ENCODE measurements around the gene ACTR10. TPM values are rescaled to one million over a fixed set of nuclear protein-coding genes. Genes with fewer than 3 reads are reported as not detected.
"Not testable (repeated sequence)": the region's sequence is repeated elsewhere in the genome, so short reads cannot be mapped to it uniquely, and the experiment has no call there.

The ACTR10 gene
- total RNA-seq, 6 experiments from 2014 or later: 79.0 to 89.0 (median 85.5) TPM

- H3K36me3 Mint-ChIP-seq (ENCODE audit: low read depth): peaks cover 17% of the 10 kb centered on the region
- peak overlapping the region; percentile 96 for H3K4me3 Mint-ChIP-seq
- DNase-seq: no peak
- H3K4me1 Mint-ChIP-seq (ENCODE audit: low read depth): peaks cover 46% of the 10 kb centered on the region
- peaks cover 2% of the 10 kb centered on the region for H3K27me3 Mint-ChIP-seq (ENCODE audit: insufficient read depth)
- H3K9me3 Mint-ChIP-seq: no peaks in the 10 kb centered on the region
- H3K27ac Mint-ChIP-seq: peak overlapping the region; percentile 99
- no peak for TF ChIP-seq CTCF (IDR thresholded peaks at IDR 0.05)
Measured at GRCh38 chr14:58243790-58244555, 44.0 kb downstream of the ACTR10 start.

GRCh38 chr14:58244556-58245387 lies 44.8 kb downstream of the ACTR10 start, which contains the start of gene PSMA3:
Gene PSMA3 (plus strand): TSS chr14:58244843. CDS start chr14:58244921, 78 bp downstream.
- peaks cover 17% of the 10 kb centered on the region for H3K36me3 Mint-ChIP-seq (ENCODE audit: low read depth)
- peak within 1 kb of the TSS; percentile 99 for H3K27ac Mint-ChIP-seq
- peak; percentile 98 for DNase-seq
- H3K9me3 Mint-ChIP-seq: no peaks in the 10 kb centered on the region
- peaks cover 46% of the 10 kb centered on the region for H3K4me1 Mint-ChIP-seq (ENCODE audit: low read depth)
- H3K27me3 Mint-ChIP-seq (ENCODE audit: insufficient read depth): peaks cover 1% of the 10 kb centered on the region
- H3K4me3 Mint-ChIP-seq: peak within 1 kb of the TSS; percentile 96
- peak; percentile 13; the same call in 1 of the 2 replicates for TF ChIP-seq CTCF (IDR thresholded peaks at IDR 0.05)

GRCh38 chr14:58245562-58245961 lies 45.6 kb downstream of the ACTR10 start:
- Mint-ChIP-seq H3K27ac (peak overlapping the region; percentile 99), H3K36me3 (ENCODE audit: low read depth) (peaks cover 21% of the 10 kb centered on the region), H3K4me1 (ENCODE audit: low read depth) (peaks cover 47% of the 10 kb centered on the region), H3K4me3 (peak overlapping the region; percentile 96), H3K27me3 (ENCODE audit: insufficient read depth) (no peaks in the 10 kb centered on the region), H3K9me3 (no peaks in the 10 kb centered on the region)
- DNase-seq: no peak
- TF ChIP-seq CTCF (IDR thresholded peaks at IDR 0.05): no peak

GRCh38 chr14:58249611-58250010 lies 49.7 kb downstream of the ACTR10 start:
- Mint-ChIP-seq H3K9me3 (no peaks in the 10 kb centered on the region), H3K27me3 (ENCODE audit: insufficient read depth) (no peaks in the 10 kb centered on the region), H3K4me1 (ENCODE audit: low read depth) (peaks cover 41% of the 10 kb centered on the region), H3K27ac (no peak overlapping the region), H3K36me3 (ENCODE audit: low read depth) (peaks cover 41% of the 10 kb centered on the region), H3K4me3 (no peak overlapping the region)
- TF ChIP-seq CTCF (IDR thresholded peaks at IDR 0.05): no peak
- DNase-seq: no peak

GRCh38 chr14:58258156-58258555 lies 58.2 kb downstream of the ACTR10 start:
- H3K4me1 Mint-ChIP-seq (ENCODE audit: low read depth): no peaks in the 10 kb centered on the region
- DNase-seq: no peak
- no peak overlapping the region for H3K27ac Mint-ChIP-seq
- H3K27me3 Mint-ChIP-seq (ENCODE audit: insufficient read depth): peaks cover 2% of the 10 kb centered on the region
- peaks cover 20% of the 10 kb centered on the region for H3K36me3 Mint-ChIP-seq (ENCODE audit: low read depth)
- H3K4me3 Mint-ChIP-seq: no peak overlapping the region
- peak; percentile 18; the same call in 1 of the 2 replicates for TF ChIP-seq CTCF (IDR thresholded peaks at IDR 0.05)
- H3K9me3 Mint-ChIP-seq: no peaks in the 10 kb centered on the region

- not testable (repeated sequence) for H3K4me1 Mint-ChIP-seq (ENCODE audit: low read depth); H3K4me3 Mint-ChIP-seq; H3K27me3 Mint-ChIP-seq (ENCODE audit: insufficient read depth); DNase-seq; H3K27ac Mint-ChIP-seq; H3K9me3 Mint-ChIP-seq
- peaks cover 30% of the 10 kb centered on the region for H3K36me3 Mint-ChIP-seq (ENCODE audit: low read depth)
Measured at GRCh38 chr14:58262005-58262404, 62.1 kb downstream of the ACTR10 start.
